Naive thymus-derived CD8-positive, alpha-beta T cell (primary cell): ENCODE results near the gene SMIM22. TPM values are rescaled to one million over a fixed set of nuclear protein-coding genes. Genes with fewer than 3 reads are reported as not detected.

ENCODE experiments used
- ATAC-seq, 2 donors: fragments of 150-1000 bp; cut with Tn5 transposase in 1 of 2; sonication (Bioruptor Pico), chemical (Tn5 transposase) in 1 of 2; 1 replicate in 1 of 2; 2 replicates in 1 of 2; pipeline ENCODE4 v1.10.0; 2021; ENCODE audit warnings: mild to moderate bottlenecking in 2 of 2, moderate library complexity in 2 of 2
- POLR2A ChIA-PET: fragments of 350-600 bp; sonication (Branson Sonifier 250); formaldehyde crosslinking; loops from one replicate; lab custom pipeline; 2021; ENCODE audit warnings: antibody characterized with exemption; lab: Charles Lee
- DNase-seq, 10 donors: peaks; one replicate each; pipeline versions ENCODE4 v3.0.0 to v3.0.0-alpha.2; 2020 to 2022
- H3K27ac Mint-ChIP-seq, 10 donors: one replicate each; pipeline ENCODE4 v1.8.0; 2020 to 2022; ENCODE audit warnings: mild to moderate bottlenecking in 10 of 10, mixed read lengths in 10 of 10, moderate library complexity in 4 of 10, inconsistent platforms in 1 of 10
- H3K27me3 Mint-ChIP-seq, 5 donors: one replicate each; pipeline ENCODE4 v1.8.0; 2021 to 2022; ENCODE audit warnings: mixed read lengths in 5 of 5
- H3K36me3 Mint-ChIP-seq, 3 donors: one replicate each; pipeline ENCODE4 v1.8.0; 2020 to 2022; ENCODE audit warnings: mixed read lengths in 3 of 3, mild to moderate bottlenecking in 2 of 3, inconsistent platforms in 1 of 3
- H3K4me1 Mint-ChIP-seq, 4 donors: one replicate each; pipeline ENCODE4 v1.8.0; 2021 to 2022; ENCODE audit warnings: mixed read lengths in 4 of 4
- H3K4me3 Mint-ChIP-seq, 10 donors: one replicate each; pipeline ENCODE4 v1.8.0; 2020 to 2022; ENCODE audit warnings: mild to moderate bottlenecking in 10 of 10, mixed read lengths in 10 of 10, moderate library complexity in 6 of 10, inconsistent platforms in 1 of 10
- H3K9me3 Mint-ChIP-seq, 9 donors: one replicate each; pipeline ENCODE4 v1.8.0; 2020 to 2022; ENCODE audit warnings: mixed read lengths in 9 of 9, mild to moderate bottlenecking in 3 of 9, inconsistent platforms in 1 of 9, moderate library complexity in 1 of 9
- polyA plus RNA-seq, 3 donors: library from polyadenylated mRNA; unstranded; fragments of 300-500 nt; fragmentation: Illumina TruSeq; gene quantifications; one replicate each; pipeline ENCODE4 v1.2.3, GENCODE V29; 2021
- total RNA-seq, 8 experiments: library from RNA in 2 of 8; stranded (reverse) in 2 of 8; gene quantifications; one replicate each; pipeline ENCODE4 v1.2.3 and lab custom pipeline; 2021 to 2026

SMIM22 gene
- total RNA-seq (not detected), polyA plus RNA-seq (not detected), total RNA-seq (lab: John Stamatoyannopoulos, UW) (0 reads per million in 6 experiments)

GRCh38 chr16:4795181-4795827 lies at the start of gene SMIM22:
Gene SMIM22, plus strand, starts transcription at chr16:4795369. Its CDS starts 366 bp downstream, at chr16:4795735.
- no peaks in the 10 kb centered on the region for H3K9me3 Mint-ChIP-seq
- no peak within 1 kb of the TSS for H3K27ac Mint-ChIP-seq
- DNase-seq = no peak
- no peak for ATAC-seq
- peaks cover 0 to 2% (median under 1%) of the 10 kb centered on the region in 4 donors for H3K4me1 Mint-ChIP-seq
- POLR2A ChIA-PET = interaction anchor here (0.7 kb wide), 1 partner anchor 8 kb away, joined by 3 read pairs; no protein-coding TSS in a partner anchor
- no peak within 1 kb of the TSS for H3K4me3 Mint-ChIP-seq
- peaks cover 0 to 3% (median 0%) of the 10 kb centered on the region in 5 donors for H3K27me3 Mint-ChIP-seq
- H3K36me3 Mint-ChIP-seq = peaks cover 0 to 5% (median 5%) of the 10 kb centered on the region in 3 donors

- peak overlapping the region in 5 of 10 donors; percentile 22 to 82 (median 74) for H3K27ac Mint-ChIP-seq
- peak overlapping the region in 2 of 10 donors; percentile 7 to 30 for H3K4me3 Mint-ChIP-seq
- ATAC-seq = no peak
- no peaks in the 10 kb centered on the region for H3K27me3 Mint-ChIP-seq
- peaks cover 0 to 11% (median 0%) of the 10 kb centered on the region in 3 donors for H3K36me3 Mint-ChIP-seq
- no peaks in the 10 kb centered on the region for H3K9me3 Mint-ChIP-seq
- no peak for DNase-seq
- peaks cover 16 to 33% (median 24%) of the 10 kb centered on the region in 4 donors for H3K4me1 Mint-ChIP-seq
- POLR2A ChIA-PET = interaction anchor here (1.2 to 2.9 kb wide), 2 partner anchors 12 to 22 kb away, joined by 6 to 26 read pairs; partner anchors contain the start of genes ANKS3 and DNAAF8
Measured at GRCh38 chr16:4746215-4746614, 49.0 kb upstream of the SMIM22 start.

- peak overlapping the region; percentile 24 to 94 (median 86) for H3K27ac Mint-ChIP-seq
- peaks cover 16 to 33% (median 24%) of the 10 kb centered on the region in 4 donors for H3K4me1 Mint-ChIP-seq
- peak in 2 of 10 donors; percentile 14 to 24 for DNase-seq
- H3K9me3 Mint-ChIP-seq = no peaks in the 10 kb centered on the region
- H3K4me3 Mint-ChIP-seq = peak overlapping the region in 7 of 10 donors; percentile 22 to 89 (median 67)
- peak; percentile 33 to 45 for ATAC-seq
- peaks cover 0 to 17% (median 0%) of the 10 kb centered on the region in 3 donors for H3K36me3 Mint-ChIP-seq
- no peaks in the 10 kb centered on the region for H3K27me3 Mint-ChIP-seq
- POLR2A ChIA-PET = interaction anchor here (0.7 to 2.9 kb wide), 6 partner anchors 13 to 97 kb away, joined by 3 to 26 read pairs (median 6); partner anchors contain the start of genes ANKS3, DNAAF8, ROGDI and ZNF500
Measured at GRCh38 chr16:4746991-4747574, 48.1 kb upstream of the SMIM22 start.

- Mint-ChIP-seq H3K9me3 (no peaks in the 10 kb centered on the region), H3K27ac (peak overlapping the region in 9 of 10 donors; percentile 60 to 94 (median 89)), H3K4me3 (peak overlapping the region in 9 of 10 donors; percentile 39 to 89 (median 67)), H3K36me3 (peaks cover 0 to 22% (median 0%) of the 10 kb centered on the region in 3 donors), H3K4me1 (peaks cover 12 to 28% (median 21%) of the 10 kb centered on the region in 4 donors), H3K27me3 (no peaks in the 10 kb centered on the region)
- peak in 2 of 10 donors; percentile 38 to 42 for DNase-seq
- peak; percentile 64 to 82 for ATAC-seq
- POLR2A ChIA-PET = interaction anchor here (0.5 to 2.9 kb wide), 8 partner anchors 14 to 1284 kb away, joined by 3 to 26 read pairs (median 3); partner anchors contain the start of genes ANKS3, DNAAF8, ROGDI and ZNF500
Measured at GRCh38 chr16:4747906-4748681, 47.1 kb upstream of the SMIM22 start.

GRCh38 chr16:4748682-4749411 lies 46.3 kb upstream of the SMIM22 start:
- H3K4me1 Mint-ChIP-seq = peaks cover 6 to 22% (median 15%) of the 10 kb centered on the region in 4 donors
- H3K27me3 Mint-ChIP-seq = no peaks in the 10 kb centered on the region
- H3K4me3 Mint-ChIP-seq = peak overlapping the region in 7 of 10 donors; percentile 18 to 89 (median 67)
- H3K36me3 Mint-ChIP-seq = peaks cover 0 to 28% (median 0%) of the 10 kb centered on the region in 3 donors
- POLR2A ChIA-PET = interaction anchor here (0.9 to 2.9 kb wide), 4 partner anchors 12 to 48 kb away, joined by 3 to 26 read pairs (median 5); partner anchors contain the start of genes ANKS3, DNAAF8 and ZNF500
- peak overlapping the region in 9 of 10 donors; percentile 60 to 94 (median 89) for H3K27ac Mint-ChIP-seq
- ATAC-seq (no peak), DNase-seq (no peak)
- H3K9me3 Mint-ChIP-seq = no peaks in the 10 kb centered on the region

GRCh38 chr16:4749700-4750257 lies 45.4 kb upstream of the SMIM22 start:
- DNase-seq (no peak), ATAC-seq (no peak)
- peaks cover 6 to 22% (median 15%) of the 10 kb centered on the region in 4 donors for H3K4me1 Mint-ChIP-seq
- H3K36me3 Mint-ChIP-seq = peaks cover 0 to 34% (median 2%) of the 10 kb centered on the region in 3 donors
- no peak overlapping the region for H3K4me3 Mint-ChIP-seq
- no peak overlapping the region for H3K27ac Mint-ChIP-seq
- H3K27me3 Mint-ChIP-seq = no peaks in the 10 kb centered on the region
- POLR2A ChIA-PET = interaction anchor here (0.9 kb wide), 1 partner anchor 13 kb away, joined by 3 read pairs; no protein-coding TSS in a partner anchor
- H3K9me3 Mint-ChIP-seq = no peaks in the 10 kb centered on the region

GRCh38 chr16:4750896-4751295 lies 44.3 kb upstream of the SMIM22 start:
- POLR2A ChIA-PET = interaction anchor here (1.6 kb wide), 1 partner anchor 14 kb away, joined by 6 read pairs; no protein-coding TSS in a partner anchor
- no peak for ATAC-seq

GRCh38 chr16:4752351-4753100 lies 42.6 kb upstream of the SMIM22 start:
- POLR2A ChIA-PET = interaction anchor here (0.6 to 1.3 kb wide), 2 partner anchors 18 to 333 kb away, joined by 4 read pairs; partner anchors contain the start of gene DNAAF8
- Mint-ChIP-seq H3K36me3 (peaks cover 0 to 56% (median 12%) of the 10 kb centered on the region in 3 donors), H3K27me3 (no peaks in the 10 kb centered on the region), H3K4me1 (peaks cover 3 to 13% (median 8%) of the 10 kb centered on the region in 4 donors), H3K27ac (peak overlapping the region in 1 of 10 donors; percentile 21), H3K4me3 (no peak overlapping the region), H3K9me3 (no peaks in the 10 kb centered on the region)
- DNase-seq (no peak), ATAC-seq (no peak)

More at GRCh38 chr16:4750896-4751295, 44.3 kb upstream of the SMIM22 start:
- DNase-seq = no peak
- no peaks in the 10 kb centered on the region for H3K27me3 Mint-ChIP-seq
- peak overlapping the region in 1 of 10 donors; percentile 31 for H3K27ac Mint-ChIP-seq
- peaks cover 6 to 22% (median 15%) of the 10 kb centered on the region in 4 donors for H3K4me1 Mint-ChIP-seq
- H3K9me3 Mint-ChIP-seq = no peaks in the 10 kb centered on the region
- H3K4me3 Mint-ChIP-seq = no peak overlapping the region
- H3K36me3 Mint-ChIP-seq = peaks cover 0 to 43% (median 11%) of the 10 kb centered on the region in 3 donors

GRCh38 chr16:4753227-4753626 lies 41.9 kb upstream of the SMIM22 start:
- peaks cover 0 to 63% (median 12%) of the 10 kb centered on the region in 3 donors for H3K36me3 Mint-ChIP-seq
- peaks cover 0 to 6% (median 3%) of the 10 kb centered on the region in 4 donors for H3K4me1 Mint-ChIP-seq
- H3K27me3 Mint-ChIP-seq = no peaks in the 10 kb centered on the region
- ATAC-seq (no peak), DNase-seq (no peak)
- POLR2A ChIA-PET = no interaction called here
- no peaks in the 10 kb centered on the region for H3K9me3 Mint-ChIP-seq
- H3K4me3 Mint-ChIP-seq = no peak overlapping the region
- H3K27ac Mint-ChIP-seq = peak overlapping the region in 1 of 10 donors; percentile 49

GRCh38 chr16:4754865-4755264 lies 40.3 kb upstream of the SMIM22 start:
- Mint-ChIP-seq H3K36me3 (peaks cover 0 to 80% (median 12%) of the 10 kb centered on the region in 3 donors), H3K4me1 (peaks cover 0 to 3% (median 0%) of the 10 kb centered on the region in 4 donors), H3K27ac (no peak overlapping the region), H3K27me3 (no peaks in the 10 kb centered on the region), H3K9me3 (no peaks in the 10 kb centered on the region), H3K4me3 (no peak overlapping the region)
- POLR2A ChIA-PET = no interaction called here
- no peak for ATAC-seq
- no peak for DNase-seq
